ENCODE data around the gene ASCL4.

Gene ASCL4

DNA sequence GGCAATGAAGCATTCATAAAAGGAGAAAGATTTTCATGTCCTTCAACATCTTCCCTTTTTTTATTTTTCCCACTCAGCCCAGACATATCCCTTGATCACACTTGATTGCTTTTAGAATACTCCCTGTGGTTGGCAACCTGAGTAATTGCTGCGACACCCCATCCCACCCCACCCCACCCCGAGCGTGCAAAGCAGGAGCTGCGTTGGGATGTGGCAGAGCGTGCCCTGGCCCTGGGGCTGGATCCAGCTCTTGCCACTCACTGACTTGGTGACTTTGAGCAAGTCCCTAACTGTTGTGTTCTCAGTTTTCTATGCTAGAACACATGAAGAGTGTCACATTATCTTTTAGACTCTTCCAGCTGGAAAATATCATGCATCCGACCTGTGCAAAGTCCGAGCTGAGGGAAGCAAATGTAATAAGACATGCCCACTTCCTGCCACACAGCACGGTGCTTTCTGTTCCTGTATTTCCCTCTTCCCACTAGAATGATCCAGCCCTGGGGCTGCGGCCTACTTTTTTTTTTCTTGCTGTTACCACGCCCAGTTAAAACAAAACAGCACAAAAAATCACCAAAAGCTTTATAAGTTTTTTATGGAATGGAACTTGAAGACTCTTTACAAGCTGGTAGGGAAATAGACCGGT, 4.0 kb downstream of the ASCL4 start:
- no peak for DNase-seq (ENCODE audit: low read depth)

GRCh38 chr12:107779077-107779831, 4.8 kb downstream of the ASCL4 start:
- DNase-seq (ENCODE audit: low read depth) = no peak

GRCh38 chr12:107780298-107780697, 5.8 kb downstream of the ASCL4 start:
- DNase-seq (ENCODE audit: low read depth) = no peak

- no peak for DNase-seq (ENCODE audit: low read depth)
Measured at GRCh38 chr12:107782067-107782466, 7.6 kb downstream of the ASCL4 start.

DNA sequence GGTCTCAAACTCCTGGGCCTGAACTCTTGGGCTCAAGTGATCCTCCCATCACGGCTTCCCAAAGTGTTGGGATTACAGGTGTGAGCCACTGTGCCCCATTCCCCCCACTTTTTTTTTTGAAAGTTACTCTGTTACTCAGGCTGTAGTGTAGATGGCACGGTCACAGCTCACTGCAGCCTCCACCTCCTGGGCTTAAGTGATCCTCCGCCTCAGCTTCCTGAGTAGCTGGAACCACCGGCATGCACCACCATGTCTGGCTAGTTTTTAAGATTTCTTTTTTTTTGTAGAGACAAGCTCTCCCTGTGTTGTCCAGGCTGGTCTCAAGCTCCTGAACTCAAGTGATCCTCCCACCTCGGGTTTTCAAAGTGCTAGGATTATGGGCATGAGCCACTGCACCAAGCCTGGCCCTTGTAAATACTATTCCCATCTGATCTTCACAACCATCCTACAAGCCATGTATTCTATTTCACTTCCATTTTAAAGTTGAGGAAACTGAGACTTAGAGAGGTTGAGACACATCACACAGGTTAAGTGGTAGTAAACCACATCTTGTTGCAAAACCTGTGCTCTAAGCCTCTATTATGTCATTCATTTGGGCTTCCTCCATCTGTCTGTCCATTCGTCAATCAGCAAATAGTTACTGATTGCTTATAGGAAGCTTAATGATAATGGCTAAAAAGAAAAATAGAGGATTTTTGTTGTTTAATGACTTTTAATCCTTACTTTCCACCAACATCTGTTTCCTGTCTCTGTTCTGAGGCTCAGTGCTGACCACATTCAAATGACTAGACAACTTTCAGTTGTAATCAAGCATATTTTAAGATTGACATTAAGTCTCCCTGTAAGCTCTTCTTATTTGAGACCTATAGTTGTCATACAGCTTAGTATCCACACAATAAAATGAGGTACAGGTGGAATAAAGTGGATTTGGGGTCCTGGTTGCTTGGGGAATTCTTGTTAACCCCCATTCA, 9.2 kb downstream of the ASCL4 start:
- no peak for DNase-seq (ENCODE audit: low read depth)

- DNase-seq (ENCODE audit: low read depth) = no peak
Measured at GRCh38 chr12:107788281-107788680, 13.8 kb downstream of the ASCL4 start.

GRCh38 chr12:107788690-107789458, 14.4 kb downstream of the ASCL4 start:
- no peak for DNase-seq (ENCODE audit: low read depth)

DNA sequence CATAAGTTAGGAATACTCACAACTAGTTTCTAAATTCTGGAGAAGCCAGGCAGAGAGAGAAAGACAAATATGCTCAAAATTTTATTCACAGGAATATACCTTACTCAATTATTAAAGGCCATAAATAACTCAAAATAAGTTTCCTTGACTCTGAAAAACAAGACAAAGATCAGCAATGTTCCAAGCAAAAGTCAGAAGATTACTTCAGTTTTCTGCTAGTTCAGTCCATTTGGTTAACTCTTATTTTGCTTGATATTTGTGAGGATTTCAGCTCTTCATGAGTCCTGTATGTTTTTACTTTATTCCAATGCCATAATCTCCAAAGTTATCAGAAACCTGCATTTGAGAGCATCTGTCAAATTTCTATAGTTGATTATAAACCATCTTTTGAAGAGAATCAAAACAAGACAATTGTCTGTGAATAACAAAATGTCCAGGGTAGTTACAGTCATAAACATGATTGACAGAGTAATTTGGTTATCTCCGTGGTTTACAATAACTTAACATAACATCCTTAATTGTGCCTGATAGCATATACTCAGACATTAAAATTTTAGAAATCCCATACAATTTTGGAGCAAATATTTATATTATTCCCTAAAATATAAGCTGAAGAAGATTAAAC, 17.1 kb downstream of the ASCL4 start:
- DNase-seq (ENCODE audit: low read depth) = no peak

DNA sequence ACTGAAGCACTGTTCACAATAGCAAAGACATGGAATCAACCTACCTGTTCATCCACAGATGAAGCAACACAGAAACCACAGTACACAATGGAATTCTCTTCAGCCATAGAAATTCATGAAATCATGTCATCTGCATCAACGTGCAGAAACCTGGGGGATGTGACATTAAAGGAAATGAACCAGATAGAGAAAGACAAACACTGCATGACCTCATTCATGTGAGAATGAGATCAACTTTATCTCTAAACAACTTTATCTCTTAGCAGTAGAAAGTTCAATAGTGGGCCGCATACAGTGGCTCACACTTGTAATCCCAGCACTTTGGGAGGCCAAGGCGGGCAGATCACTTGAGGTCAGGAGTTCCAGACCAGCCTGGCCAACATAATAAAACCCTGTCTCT, 19.9 kb downstream of the ASCL4 start:
- no peak for DNase-seq (ENCODE audit: low read depth)

- DNase-seq (ENCODE audit: low read depth) = no peak
Measured at GRCh38 chr12:107798580-107798979, 24.1 kb downstream of the ASCL4 start.

DNA sequence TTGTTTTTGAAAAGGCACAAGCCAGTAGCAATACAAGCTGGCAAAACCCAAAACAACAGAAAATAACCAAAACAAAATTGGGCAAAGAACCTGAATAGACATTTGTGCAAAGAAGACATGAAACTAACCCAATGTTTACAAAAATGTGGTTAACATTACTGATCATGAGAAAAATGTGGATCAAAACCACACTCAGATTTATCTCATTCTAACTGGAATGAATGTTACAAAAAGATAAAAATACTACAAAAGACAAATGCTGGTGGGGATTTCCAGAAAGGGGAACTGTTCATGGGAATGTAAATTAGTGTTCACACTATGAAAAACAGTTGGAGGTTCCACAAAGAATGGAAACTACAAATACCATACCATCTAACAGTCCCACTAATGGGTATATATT, 26.6 kb downstream of the ASCL4 start:
- DNase-seq (ENCODE audit: low read depth) = no peak

- DNase-seq (ENCODE audit: low read depth) = no peak
Measured at GRCh38 chr12:107803092-107803491, 28.6 kb downstream of the ASCL4 start.

DNA sequence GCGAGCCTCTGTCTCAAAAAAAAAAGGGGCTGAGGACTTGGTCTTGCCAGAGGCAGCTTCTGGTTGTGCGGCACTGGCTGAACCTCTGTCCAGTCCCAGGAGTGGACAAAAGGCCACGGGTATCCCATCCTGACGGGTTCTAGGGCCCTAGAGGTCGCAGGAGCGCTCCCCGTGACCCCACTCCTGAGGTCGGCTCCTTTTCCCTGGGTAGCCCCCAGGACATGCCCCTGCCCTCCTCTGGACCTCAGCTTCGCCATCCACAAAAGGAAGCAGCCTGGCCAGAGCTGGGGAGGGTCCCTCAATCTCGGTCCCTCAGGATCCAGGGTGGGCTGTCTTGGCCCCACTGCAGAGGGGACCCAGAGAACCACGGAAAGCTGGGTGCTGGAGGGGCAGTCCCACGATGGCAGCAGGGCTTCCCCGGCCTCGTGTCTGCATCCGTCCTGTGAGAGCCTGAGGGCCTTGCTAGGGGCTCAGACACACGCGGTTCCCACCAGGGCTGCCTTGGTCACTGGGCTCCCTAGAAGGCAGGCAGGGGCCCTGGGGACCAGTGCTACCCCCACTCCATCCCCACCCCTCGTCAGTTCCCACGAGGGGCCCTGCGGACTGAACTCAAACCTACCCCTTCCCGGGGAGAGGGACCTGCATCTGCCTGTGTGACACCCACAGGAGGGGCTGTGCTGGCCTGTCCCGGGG, 31.1 kb downstream of the ASCL4 start:
- DNase-seq (ENCODE audit: low read depth) = no peak

DNA sequence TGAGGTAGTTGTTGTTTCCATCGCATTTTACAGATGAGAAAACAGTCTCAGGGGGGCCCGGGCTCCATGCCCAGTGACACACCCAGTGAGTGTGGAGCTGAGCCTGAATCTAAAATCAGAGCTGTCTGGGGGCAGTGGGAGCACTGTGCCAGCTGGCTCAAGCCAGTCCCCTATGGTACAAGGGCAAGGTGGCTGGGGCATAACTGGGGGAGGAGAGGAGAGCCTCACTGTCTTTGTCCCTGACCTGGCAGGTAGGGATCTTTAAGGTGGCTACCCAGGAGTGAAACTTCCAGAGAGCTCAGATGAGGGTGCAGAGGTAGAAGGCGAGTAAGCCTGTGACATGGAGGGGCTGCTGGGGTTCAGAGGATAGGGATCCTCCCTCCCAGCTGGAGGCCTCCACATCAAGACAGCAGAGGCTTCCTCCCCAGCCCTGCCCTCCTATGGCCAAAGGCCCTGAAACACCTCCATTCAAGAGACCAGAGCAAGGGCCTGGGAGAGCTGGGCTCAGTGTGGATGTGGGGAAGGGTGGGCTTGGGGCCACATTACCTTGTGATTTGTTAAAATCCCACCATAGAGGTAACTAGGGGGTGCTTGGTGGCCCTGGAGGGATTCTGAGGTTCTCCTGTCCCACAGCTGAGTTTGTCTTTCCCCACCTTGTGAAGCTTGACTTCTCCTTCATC, 33.1 kb downstream of the ASCL4 start:
- no peak for DNase-seq (ENCODE audit: low read depth)

DNA sequence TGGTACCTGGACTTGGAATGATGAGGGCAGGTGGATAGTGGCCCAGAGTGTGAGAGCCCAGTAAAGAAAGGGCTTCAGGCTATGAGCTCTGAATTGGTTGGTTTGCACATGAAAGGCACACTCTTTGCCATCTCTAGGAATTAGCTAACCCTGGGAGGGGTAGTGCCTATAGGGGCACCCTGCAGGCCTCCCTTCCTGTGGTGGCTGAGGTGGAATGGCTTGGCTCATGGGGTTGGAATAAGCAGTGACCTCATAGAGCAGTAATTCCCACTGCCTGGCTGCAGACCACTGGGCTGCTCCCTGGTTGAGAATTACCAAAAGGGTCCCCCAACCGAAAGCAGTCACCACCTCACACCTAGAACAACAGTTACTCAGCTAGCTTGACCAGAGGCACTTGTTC, 42.7 kb downstream of the ASCL4 start:
- DNase-seq (ENCODE audit: low read depth) = no peak

GRCh38 chr12:107818984-107819383, 44.5 kb downstream of the ASCL4 start:
- DNase-seq (ENCODE audit: low read depth) = no peak

- DNase-seq (ENCODE audit: low read depth) = no peak
Measured at GRCh38 chr12:107822356-107822755, 47.9 kb downstream of the ASCL4 start.

Measured in T follicular helper cell (primary cell).